HG03342 (cell line): ENCODE data around the gene NR1H2.
A peak's percentile ranks its signal among the peaks of the same experiment; 100 is the strongest.
"Not testable (repeated sequence)": the region's sequence is repeated elsewhere in the genome, so short reads cannot be mapped to it uniquely, and the experiment has no call there.

Experiments used
- ATAC-seq: cut with Tn5 transposase; IDR thresholded peaks from one replicate; pipeline ENCODE4 v1.9.1; 2021; ENCODE audit warnings: mild to moderate bottlenecking, moderate library complexity; ENCODE audit not compliant: unreplicated experiment

The NR1H2 gene

DNA sequence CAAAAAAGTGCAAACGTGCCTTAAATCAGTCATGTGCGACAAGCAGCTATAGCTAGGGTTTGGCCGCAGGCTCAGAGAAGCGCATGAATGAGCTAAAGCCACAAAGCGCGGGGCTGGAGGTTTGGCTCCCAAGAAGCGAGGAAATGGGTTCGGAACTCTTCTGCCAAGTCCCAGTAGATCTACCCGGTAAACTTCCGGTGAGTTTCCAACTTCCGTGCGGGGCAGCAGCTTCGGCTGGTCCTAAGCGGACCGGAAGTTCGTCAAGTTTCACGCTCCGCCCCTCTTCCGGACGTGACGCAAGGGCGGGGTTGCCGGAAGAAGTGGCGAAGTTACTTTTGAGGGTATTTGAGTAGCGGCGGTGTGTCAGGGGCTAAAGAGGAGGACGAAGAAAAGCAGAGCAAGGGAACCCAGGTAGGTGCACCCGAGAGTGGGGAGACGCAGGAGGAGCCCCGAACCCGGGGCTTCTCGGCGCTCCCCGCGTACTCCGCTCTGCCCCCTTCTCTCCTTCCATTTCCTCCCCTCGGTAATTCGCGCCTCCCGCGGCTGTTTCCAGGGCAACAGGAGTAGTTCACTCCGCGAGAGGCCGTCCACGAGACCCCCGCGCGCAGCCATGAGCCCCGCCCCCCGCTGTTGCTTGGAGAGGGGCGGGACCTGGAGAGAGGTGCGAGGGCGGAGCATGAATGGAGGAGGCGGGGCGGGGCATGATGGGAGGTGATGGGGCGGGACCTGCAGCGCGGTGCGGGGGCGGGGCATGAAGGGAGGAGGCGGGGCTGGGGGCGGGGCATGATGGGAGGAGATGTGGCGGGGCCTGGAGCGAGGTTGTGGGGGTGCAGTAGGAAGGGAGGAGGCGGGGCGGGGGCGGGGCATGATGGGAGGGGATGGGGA, at the start of gene NR1H2:
Gene NR1H2, plus strand, starts transcription at position 292 of the 885 bp plus-strand sequence. CDS start 1,149 bp downstream, outside the sequence.
- peak; percentile 79 for ATAC-seq

GRCh38 chr19:50327013-50327412, 49.2 kb upstream of the NR1H2 start:
- ATAC-seq: no peak

DNA sequence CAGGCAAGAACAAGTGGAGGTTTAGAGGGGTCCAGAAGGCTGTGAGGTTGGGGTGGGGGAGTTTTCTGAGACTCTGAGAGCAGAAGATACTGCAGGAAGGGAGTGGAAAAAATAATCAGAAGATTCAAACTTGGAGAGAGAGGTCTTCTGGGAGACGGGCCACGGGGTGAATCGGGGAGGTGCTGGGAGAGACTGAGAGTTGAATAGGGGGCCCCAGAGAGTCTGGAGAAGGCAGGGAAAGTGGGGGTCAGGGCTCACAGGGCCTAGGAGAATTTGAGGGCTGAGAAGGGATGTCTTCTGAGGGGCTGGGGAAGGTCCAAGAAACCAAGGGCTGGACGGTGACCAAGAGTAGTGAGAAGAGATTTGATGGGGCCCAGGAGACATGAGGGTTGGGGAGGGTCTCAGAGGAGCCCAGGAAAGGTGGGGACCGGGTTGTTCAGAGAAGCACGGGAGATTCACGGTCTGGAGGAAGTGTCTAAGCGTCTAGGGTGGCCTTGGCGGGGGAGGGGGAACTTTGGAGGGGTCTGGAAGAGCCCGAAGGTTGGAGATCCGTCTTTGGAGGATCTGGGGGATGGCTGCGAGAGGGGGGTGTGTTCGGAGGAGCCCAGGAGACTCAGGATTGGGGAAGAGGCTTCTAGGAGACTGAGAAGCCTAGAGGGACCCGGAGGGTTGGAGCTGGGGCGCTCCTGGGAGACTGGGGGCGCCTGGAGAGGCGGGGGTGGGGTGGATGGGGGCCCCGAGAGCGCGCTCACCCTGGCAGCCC, 48.6 kb upstream of the NR1H2 start:
- ATAC-seq: no peak

GRCh38 chr19:50328224-50328872, 47.9 kb upstream of the NR1H2 start:
- peak; percentile 1 for ATAC-seq

GRCh38 chr19:50328873-50329145, 47.4 kb upstream of the NR1H2 start:
- ATAC-seq: no peak

DNA sequence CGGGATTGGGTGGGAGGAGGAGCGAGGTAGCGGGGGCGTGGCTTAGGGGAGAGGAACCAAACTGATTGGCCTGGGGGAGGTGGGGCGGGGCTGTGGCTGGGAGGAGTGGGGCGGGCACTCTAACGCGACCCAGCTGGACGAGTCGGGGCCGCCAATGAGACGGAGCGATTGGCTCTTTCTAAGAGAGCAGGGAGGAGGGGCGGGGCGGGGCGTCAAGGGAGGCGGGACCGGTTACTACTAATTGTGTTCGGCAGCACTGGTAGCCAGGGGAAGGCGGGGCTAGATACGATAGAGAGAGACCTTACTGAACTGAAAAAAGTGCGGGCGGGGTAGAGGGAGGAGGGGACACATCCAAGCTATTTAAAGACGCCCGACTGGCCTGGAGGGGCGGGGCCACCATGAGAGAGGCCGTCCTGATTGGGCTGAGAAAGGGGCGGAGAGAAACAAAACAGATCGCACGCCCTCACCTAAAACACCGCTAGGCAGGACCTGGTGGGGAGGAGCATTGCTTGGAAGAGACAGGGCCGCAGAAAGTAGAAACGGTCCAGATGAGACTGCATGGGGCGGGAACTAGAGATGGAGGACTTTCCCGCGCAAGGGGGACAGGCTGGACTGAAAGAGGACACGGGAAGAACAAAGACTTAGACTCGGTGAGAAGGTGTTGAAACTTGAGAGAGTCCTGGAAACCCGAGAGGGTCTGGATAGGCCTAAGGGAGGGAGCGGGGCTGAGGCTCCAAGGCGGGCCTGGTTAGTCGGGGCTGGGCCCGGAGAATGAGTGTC, 46.9 kb upstream of the NR1H2 start, which contains the start of gene KCNC3:
Gene KCNC3, minus strand, starts transcription at position 232 of the 780 bp plus-strand sequence. CDS start 295 bp downstream, outside the sequence.
- ATAC-seq: peak; percentile 49

GRCh38 chr19:50329926-50330294, 46.3 kb upstream of the NR1H2 start:
- ATAC-seq: not testable (repeated sequence)

DNA sequence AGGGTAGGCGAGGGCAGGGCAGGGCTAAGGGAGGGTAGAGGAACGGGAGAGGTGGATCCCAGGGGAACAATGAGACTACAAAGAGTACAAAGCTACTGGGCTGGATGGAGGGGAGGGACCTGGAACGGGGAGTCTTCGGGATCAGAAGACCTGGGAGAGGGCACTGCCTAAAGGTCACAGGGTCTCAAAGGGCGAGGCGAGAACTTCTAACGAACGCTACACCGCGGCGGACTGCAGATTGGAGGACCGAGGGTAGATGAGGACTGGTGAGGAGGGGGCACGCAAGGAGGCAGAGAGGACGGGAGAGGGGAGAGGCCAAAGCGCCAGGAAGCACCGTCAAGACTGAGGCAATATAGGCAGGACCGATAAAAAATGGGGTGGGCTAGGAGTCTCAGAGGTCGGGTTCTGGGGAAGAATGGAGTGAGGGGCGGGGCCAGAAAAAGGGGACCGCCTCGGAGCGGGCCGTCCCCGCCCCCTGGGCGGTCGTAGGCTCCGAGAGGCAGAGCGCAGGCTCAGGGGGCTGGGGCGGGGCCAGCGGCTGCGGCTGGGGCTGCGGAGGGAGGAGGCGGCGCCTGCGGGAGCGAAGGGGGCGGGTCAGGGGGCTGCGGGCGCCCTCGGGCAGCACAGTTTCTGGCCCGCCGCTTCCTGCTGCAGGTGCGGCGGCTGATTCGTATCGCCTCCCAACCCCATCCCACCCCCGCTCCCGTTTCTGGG, 45.7 kb upstream of the NR1H2 start:
- ATAC-seq: no peak

GRCh38 chr19:50331221-50331993, 44.9 kb upstream of the NR1H2 start:
- no peak for ATAC-seq

GRCh38 chr19:50331994-50332243, 44.3 kb upstream of the NR1H2 start:
- ATAC-seq: no peak

DNA sequence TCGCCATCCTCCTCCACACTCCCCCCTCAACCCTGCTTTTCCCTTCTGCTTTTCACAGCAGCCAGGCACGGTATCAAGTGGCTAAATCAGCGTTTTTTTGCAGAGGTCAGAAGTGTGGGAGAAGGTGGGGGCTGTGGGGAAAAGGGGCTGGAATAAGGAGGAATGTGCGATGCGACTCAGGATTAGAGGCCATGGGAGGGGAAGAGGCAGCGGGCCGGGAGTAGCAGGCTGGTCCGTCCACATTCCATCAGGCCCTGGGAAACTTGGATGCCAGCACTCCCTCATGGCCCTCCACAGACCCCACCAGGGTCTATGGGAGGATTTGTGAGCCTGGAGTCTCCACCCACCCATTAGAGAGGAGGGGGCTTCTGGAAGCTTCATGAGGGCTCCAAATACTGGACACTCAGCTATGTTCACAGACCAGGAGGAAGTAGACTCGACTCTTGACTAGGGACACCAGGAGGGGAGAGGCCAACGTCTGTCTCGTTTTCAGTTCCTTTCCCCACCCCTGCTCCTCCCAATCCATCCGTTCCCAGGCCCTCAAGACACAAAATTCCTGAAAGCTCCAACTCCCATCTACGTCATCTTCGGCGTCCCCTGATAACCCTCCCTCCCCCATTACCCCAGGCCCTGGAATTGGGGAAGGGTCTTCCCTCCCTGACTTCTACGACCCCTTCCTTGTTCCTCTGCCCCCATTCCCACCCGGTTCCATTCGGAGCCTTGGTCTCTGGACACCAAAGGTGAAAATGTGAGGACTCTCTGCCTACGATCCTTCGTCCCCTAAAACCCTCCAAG, 43.8 kb upstream of the NR1H2 start:
- no peak for ATAC-seq

DNA sequence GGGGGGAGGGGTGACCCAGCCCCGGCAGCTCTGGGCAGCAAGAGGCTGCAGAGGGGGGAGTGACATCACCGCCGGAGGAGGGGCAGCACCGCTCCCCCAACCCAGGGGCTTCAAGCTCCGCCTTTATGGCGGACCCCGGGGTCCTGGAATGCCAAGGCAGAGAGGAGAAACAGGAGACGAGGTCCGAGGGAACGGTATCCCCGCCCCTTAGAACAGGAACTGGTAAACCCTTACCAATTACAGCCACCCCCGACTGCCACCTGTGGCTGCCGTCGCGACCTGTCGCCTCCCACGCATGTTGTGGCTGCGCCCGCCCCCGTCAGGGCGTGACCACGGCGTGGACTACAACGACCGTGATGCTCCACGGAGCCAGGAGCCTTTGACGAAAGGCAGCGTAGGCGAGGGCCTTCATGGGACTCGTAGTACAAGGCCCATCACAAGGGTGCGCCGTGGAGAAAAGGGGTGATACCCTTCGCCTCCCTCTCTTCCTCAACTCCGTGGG, 43.0 kb upstream of the NR1H2 start:
- peak; percentile 37 for ATAC-seq

DNA sequence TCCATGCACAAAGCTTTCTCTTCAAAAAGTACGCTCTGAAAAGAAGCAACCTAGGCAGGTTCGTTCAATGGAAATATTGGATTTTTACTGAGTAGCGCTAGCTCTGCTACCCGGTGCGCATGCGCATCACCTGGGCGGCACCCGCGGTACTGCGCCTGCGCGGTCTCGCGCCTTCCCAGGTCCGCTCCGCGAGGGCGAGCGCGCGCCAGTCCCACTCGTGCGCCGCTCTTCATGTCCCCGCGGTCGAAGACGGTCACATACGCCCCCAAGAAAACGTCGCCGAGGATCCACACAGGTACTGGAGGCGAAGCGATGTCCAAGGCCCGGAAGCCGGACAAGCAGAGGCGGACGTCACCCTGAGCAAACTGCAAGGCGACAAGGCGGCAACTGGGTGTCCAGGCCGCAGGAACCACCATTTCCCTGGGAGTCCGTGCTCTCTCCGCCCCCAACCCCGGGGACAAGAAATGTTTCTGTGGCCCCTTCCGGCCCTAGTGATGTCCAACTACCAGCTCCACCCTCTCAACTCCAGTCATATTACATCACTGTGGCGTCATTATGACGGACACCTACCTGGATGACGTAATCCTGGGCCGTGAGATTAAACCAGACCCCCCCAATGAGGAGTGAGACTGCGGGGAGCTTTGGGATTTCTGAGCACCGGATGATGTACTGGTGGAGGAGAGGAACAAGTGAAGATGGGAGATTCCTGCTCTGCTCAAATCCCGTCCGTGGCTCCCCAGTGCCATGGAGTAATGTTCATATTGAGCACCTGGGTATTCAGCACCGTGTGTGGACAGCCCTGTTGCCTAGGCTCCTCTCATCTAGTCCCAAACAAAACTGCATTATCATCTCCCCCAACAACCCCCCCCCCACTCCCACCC, 42.3 kb upstream of the NR1H2 start:
- peak; percentile 12 for ATAC-seq

DNA sequence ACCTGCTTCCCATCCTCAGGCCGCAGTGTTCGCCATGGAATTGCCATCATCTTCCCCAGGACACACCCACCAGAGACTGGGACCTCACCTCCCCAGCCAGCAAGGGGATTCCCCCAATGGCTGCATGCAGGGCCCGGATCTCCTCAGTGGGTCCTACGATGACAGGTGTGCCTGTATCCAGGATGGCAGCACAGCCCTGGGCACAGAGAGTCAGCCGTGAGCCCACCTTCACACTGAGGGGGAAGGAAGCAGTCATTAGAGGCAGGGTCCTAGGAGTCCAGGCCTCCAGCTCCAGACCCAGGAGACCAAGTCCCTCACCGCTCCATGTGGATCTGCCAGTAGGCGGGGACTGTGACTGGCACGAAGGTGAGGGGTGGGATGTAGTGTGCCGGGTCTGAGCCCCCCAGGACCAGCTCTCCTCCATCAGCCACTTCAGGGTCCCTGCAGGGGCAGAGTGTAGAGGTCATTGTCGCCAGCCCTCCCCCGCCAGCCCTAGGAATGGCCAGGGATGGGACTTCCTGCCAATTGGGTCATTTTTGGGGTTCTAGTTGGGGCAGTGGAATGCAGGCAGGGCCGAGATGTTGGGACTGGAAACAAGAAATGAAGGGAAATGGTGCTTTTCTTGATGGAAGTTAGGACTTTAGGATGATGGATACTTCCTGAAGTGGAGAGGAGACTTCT, 41.4 kb upstream of the NR1H2 start:
- no peak for ATAC-seq

DNA sequence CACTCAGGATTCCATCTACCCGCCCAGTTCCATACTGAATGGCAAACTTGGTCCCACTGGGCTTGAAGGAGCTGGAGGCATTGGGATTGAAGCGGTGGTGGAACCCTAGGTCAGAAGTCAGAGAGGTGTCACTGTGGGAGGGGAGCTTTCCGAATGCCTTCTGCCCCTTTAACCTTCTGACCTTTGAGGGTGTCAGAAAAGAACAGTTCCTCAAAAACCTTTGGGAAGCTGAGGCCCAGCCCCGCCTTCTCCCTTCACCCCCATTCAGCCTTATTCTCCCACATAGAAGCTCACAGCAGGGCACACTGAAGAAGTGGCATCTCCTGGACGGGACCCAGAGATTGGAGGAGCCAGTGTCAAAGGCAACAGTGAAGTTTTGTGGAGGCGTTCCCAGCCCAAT, 39.2 kb upstream of the NR1H2 start:
- not testable (repeated sequence) for ATAC-seq

GRCh38 chr19:50340331-50340730, 35.9 kb upstream of the NR1H2 start:
- no peak for ATAC-seq

- peak; percentile 51 for ATAC-seq
Measured at GRCh38 chr19:50341091-50341564, 35.1 kb upstream of the NR1H2 start.
